Mesodermal cell (in vitro differentiated cells): ENCODE measurements around the gene MSH3.

Experiments
- H3K27ac ChIP-seq: 2 replicates; pipeline ENCODE4 v1.7.0; 2013; ENCODE audit warnings: mild to moderate bottlenecking, low read depth, low read length, moderate library complexity; ENCODE audit not compliant: severe bottlenecking
- H3K36me3 ChIP-seq: 2 replicates; pipeline ENCODE4 v1.7.1; 2013; ENCODE audit warnings: mild to moderate bottlenecking, low read length, moderate library complexity; ENCODE audit not compliant: control insufficient read depth, insufficient read depth
- H3K4me1 ChIP-seq: one replicate; pipeline ENCODE4 v1.7.1; 2013; ENCODE audit warnings: mild to moderate bottlenecking, low read length; ENCODE audit not compliant: insufficient read depth, control insufficient read depth, poor library complexity, severe bottlenecking
- H3K4me3 ChIP-seq: 2 replicates; pipeline ENCODE4 v1.7.0; 2013; ENCODE audit warnings: low read length, control low read depth, mild to moderate bottlenecking; ENCODE audit not compliant: insufficient read depth, poor library complexity, severe bottlenecking; ENCODE audit errors: extremely low read depth
- H3K9me3 ChIP-seq: 2 replicates; pipeline ENCODE4 v1.7.1; 2013; ENCODE audit warnings: mild to moderate bottlenecking, low read length, moderate library complexity; ENCODE audit not compliant: control insufficient read depth
- WGBS, 2 experiments: methylation state at CpG; one replicate each; pipeline ENCODE4 v1.1.5; 2013; ENCODE audit warnings: missing lambda C conversion rate in 2 of 2; ENCODE audit not compliant: insufficient coverage in 2 of 2; 5-methylcytosine and 5-hydroxymethylcytosine counted together

MSH3 gene

DNA sequence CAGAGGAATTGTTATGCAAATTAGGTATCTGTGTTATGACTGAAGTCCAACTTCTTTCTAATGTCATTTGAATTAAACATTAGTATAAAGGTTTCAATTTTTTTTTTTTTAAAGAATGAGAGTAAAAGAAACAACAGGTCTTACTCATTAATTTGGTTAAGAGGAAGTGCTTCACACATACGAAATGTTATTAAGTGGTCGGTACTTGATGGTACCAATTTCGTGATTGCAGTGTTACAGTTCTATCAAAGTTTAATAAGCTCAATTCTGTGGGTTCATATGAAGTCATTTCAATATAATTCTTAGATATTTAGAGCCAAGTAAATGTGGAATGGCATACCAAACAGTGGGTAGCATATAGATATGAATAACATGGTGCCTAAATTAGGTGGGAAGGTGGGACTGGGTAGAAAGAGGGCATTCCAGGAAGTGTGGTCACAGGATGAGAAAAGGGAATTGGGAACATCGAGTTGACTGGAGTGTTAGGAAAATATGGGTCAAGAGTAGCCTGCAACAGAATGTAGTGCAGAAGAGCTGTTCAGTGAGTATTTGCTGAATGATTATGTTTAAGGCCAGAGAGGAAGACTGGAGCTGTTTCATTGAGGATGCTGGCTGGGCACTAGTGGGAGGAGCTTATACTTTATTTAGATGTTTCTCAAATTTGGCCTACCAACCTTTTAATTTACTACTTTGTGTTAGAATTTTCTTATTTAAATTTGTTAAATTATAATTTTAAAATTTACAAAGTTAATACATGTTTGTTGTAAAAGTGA is 34.4 kb downstream of the MSH3 start:
- Histone ChIP-seq H3K36me3 (peaks cover 8% of the 10 kb centered on the region), H3K9me3 (no peaks in the 10 kb centered on the region), H3K4me3 (no peak overlapping the region), H3K27ac (no peak overlapping the region), H3K4me1 (no peaks in the 10 kb centered on the region)
- 95 to 98% methylated on average over 3 to 4 of the region's 4 CpGs for WGBS, 2 experiments

DNA sequence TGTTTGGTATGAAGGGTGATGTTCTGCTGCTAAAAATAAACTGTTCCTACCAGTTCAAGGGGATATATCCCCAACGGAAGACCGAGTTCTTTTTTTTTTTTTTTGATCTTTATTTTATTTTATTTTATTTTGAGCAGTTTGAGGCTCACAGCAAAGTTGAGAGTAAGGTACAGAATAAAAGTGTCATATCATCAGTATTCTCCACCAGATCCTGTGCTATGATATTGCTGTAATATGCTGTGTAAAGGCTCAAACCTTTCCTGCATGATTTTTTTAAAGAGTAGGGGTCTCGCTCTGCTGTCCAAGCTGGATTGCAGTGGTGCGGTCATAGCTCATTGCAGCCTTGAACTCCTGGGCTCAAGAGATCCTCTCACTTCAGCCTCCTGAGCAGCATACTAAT is 35.2 kb downstream of the MSH3 start:
- Histone ChIP-seq H3K36me3 (peaks cover 5% of the 10 kb centered on the region), H3K9me3 (no peaks in the 10 kb centered on the region), H3K4me1 (no peaks in the 10 kb centered on the region), H3K4me3 (no peak overlapping the region), H3K27ac (no peak overlapping the region)
- WGBS, 2 experiments: 70% methylated on average over 2 of the region's 4 CpGs; no CpG with 5 or more reads in 1 of the 2 experiments

DNA sequence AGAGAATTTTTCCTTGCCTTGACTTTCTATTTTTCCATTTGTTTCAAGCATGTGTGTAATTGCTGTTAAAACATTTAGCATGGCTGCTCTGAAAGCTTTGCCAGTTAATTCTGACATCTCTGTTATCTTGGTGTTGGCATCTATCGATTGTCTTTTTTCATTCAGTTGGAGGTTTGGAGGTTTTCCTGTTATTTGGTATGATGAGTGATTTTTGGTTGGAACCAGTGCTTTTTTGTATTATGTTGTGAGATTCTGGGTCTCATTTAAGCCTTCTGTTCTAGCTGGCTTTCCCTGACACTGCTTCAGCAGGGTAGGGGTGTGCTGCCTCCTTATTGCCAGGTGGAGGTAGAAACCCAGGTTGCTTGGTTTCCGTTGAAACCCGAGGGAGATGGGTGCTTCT is 41.2 kb downstream of the MSH3 start:
- no peaks in the 10 kb centered on the region for H3K9me3 ChIP-seq
- H3K27ac ChIP-seq: no peak overlapping the region
- WGBS, 2 experiments: 83 to 100% methylated on average over 1 to 3 of the region's 3 CpGs
- no peaks in the 10 kb centered on the region for H3K36me3 ChIP-seq
- no peaks in the 10 kb centered on the region for H3K4me1 ChIP-seq
- no peak overlapping the region for H3K4me3 ChIP-seq

DNA sequence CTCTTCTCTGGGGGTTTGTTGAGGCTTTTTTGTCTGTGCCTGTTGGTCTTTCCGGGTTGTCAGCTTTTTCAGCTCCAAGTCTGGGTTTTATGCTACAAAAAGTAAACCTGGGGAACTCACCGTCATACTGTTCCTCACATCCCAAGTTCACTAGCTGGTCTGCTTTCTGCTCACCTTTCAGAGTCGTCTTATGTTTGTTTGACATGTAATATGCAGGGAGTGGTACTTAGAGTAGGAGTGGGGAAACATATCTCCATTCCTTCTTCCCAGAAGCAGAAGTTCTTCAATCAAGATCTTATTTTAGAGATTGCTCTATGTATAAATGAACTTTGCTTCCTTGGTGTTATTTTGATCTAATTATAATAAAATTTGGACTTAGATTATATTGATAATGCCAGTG is 42.0 kb downstream of the MSH3 start:
- WGBS, 2 experiments: 100% methylated on average over 1 of the region's 3 CpGs; no CpG with 5 or more reads in 1 of the 2 experiments

DNA sequence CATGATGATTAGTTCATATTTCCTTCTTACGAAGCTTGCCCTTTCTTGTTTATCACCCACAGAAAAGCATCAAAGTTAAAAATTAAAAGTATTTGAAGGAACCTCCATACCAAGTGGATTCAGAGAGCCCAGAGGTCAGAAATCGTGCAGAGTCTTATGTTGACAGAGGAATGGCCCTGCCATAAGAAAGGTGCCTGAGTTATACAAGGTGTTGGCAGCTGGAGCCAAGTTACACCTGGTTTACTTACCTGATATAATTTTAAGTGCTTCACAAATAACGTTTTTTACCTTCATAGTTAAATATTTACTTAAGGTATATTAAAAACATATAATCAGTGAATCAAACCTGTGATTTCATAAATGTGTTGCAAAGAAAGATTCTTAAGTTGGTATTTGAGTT is 42.6 kb downstream of the MSH3 start:
- no peak overlapping the region for H3K4me3 ChIP-seq
- peaks cover 1% of the 10 kb centered on the region for H3K36me3 ChIP-seq
- WGBS, 2 experiments: 100% methylated on average over 1 of the region's 3 CpGs; no CpG with 5 or more reads in 1 of the 2 experiments
- H3K4me1 ChIP-seq: no peaks in the 10 kb centered on the region
- no peak overlapping the region for H3K27ac ChIP-seq
- H3K9me3 ChIP-seq: no peaks in the 10 kb centered on the region

More for the DNA sequence above, 42.0 kb downstream of the MSH3 start:
- Histone ChIP-seq H3K27ac (no peak overlapping the region), H3K4me1 (no peaks in the 10 kb centered on the region), H3K36me3 (no peaks in the 10 kb centered on the region), H3K9me3 (no peaks in the 10 kb centered on the region), H3K4me3 (no peak overlapping the region)

DNA sequence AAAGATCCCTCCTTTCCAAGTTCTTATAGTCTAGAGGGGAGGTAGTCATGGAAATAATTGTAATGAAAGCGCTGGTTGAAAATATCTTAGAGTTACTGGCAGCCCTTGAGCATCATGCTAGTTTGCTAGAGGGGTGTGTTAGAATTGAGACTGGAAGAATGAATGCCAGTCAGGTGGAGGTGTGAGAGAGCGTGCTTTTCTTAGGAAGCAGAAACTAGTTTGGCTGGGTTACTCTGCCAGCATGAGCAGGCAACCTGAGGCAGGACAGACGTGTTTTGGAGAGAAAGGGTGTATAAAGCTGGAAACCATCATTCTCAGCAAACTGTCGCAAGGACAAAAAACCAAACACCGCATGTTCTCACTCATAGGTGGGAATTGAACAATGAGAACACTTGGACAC is 43.9 kb downstream of the MSH3 start:
- Histone ChIP-seq H3K4me3 (no peak overlapping the region), H3K4me1 (no peaks in the 10 kb centered on the region), H3K36me3 (peaks cover 7% of the 10 kb centered on the region), H3K9me3 (no peaks in the 10 kb centered on the region), H3K27ac (no peak overlapping the region)
- 67 to 100% methylated on average over 3 of the region's 5 CpGs for WGBS, 2 experiments

DNA sequence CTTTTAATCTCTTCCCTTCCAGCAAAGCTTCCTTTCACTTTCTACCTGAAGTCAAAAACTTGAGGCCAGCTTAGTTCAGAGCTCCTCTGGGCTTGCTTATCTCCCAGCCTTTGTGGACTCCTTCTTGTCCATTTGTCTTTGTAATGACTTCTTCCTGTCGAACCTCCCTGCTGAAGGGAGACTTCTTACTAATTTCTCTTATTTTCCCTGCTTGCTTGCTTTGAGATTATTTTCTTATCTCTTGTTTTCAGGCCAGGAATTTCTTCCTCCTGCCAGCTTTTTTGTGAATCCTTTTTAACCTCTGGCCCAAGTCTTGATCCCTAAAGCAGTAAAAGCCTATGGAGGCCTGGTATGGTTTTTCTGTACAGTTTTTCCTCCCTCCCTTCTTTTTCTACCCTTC is 47.1 kb downstream of the MSH3 start:
- Histone ChIP-seq H3K4me3 (no peak overlapping the region), H3K9me3 (no peaks in the 10 kb centered on the region), H3K27ac (peak overlapping the region; percentile 45), H3K4me1 (no peaks in the 10 kb centered on the region), H3K36me3 (peaks cover 13% of the 10 kb centered on the region)
- WGBS, 2 experiments: 56% methylated on average over 1 of the region's 1 CpG; no CpG with 5 or more reads in 1 of the 2 experiments

DNA sequence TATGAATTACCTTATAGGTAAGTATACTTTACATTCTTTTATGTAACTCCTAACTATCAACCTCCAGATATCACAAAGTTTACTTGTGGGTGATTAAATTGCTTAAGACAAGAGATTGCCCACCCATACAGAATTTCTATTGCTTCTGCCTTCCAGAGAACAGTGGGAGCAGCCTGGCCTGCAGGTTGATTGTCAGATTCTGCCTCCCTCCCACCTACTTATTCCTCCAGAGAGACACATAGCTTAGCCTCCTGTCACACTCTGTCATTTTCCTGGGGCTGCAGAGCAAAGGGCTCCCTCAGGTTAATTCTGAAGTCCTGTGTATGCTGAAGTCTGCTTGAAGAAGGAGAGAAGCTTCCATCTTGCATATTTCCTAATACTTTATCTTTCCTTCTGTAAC is 48.8 kb downstream of the MSH3 start:
- H3K27ac ChIP-seq: no peak overlapping the region
- H3K4me3 ChIP-seq: no peak overlapping the region
- no peaks in the 10 kb centered on the region for H3K9me3 ChIP-seq
- no peaks in the 10 kb centered on the region for H3K4me1 ChIP-seq
- peaks cover 13% of the 10 kb centered on the region for H3K36me3 ChIP-seq

DNA sequence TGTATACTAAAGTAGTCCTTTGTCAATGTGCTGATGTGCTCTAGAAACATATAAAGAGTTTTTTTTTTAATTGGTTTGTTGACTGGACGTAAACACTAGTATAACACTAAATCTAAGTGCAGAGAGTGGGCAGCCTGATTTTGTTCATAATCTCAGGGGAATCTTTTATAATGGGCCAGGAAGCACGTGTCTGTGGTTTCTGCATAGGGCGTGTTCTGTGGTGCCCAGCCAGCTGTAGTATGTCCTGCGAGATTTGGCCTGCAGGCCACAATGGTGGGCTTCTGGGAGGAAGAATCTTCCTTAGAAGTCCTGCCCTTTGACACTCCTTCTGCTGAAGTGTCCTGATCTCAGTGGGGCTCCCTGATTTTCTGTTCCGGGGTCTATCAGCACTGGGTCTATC is 49.3 kb downstream of the MSH3 start:
- no peak overlapping the region for H3K27ac ChIP-seq
- WGBS, 2 experiments: 81 to 85% methylated on average over 2 to 4 of the region's 5 CpGs
- no peaks in the 10 kb centered on the region for H3K9me3 ChIP-seq
- no peak overlapping the region for H3K4me3 ChIP-seq
- peaks cover 13% of the 10 kb centered on the region for H3K36me3 ChIP-seq
- no peaks in the 10 kb centered on the region for H3K4me1 ChIP-seq

DNA sequence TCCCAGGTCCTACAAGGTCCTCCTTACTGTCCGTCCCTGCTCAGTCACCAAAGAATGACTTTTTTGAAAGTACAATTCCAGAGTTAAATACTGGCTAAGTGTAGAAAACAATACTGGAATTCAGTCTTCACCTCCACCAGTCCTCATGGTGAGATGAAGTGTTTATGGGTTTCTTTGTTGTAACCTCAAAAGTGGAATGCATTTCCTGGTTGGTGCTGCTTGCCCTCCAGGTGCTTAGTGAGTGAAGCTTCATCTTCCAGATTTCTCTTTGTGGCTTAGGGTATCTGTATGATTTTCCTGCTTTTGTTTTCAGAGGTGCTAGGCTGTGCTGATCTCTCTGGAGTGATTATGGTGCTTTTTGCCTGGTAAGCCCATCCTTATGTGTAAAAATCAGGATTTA is 49.8 kb downstream of the MSH3 start:
- Histone ChIP-seq H3K9me3 (no peaks in the 10 kb centered on the region), H3K4me3 (no peak overlapping the region), H3K36me3 (peaks cover 14% of the 10 kb centered on the region), H3K4me1 (no peaks in the 10 kb centered on the region), H3K27ac (no peak overlapping the region)
- 100% methylated on average over 1 of the region's 1 CpG; no CpG with 5 or more reads in 1 of the 2 experiments for WGBS, 2 experiments

DNA sequence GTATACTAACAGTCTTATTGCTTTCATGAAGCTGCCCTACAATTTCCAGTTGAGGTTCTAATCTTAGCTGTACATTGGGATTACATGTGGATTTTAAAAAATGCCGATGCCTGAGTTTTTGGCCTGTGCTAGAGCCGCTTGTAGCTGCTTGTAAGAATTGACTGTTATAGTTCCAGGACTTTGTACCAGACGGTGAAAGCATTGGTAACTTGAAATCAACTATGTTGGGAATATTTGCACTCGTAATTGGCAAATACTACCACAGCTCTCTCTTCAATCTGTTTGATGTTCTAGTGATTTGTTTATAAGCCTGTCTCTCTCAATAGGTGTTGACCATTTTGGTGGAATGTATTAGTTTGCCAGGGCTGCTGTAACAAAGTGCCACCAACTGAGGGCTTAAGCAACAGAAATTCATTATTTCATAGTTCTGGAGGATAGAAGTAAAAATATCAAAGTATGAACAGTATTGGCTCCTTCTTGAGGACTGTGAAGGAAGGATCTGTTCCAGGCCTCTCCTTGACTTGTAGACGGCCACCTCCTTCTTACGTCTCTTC is 50.8 kb downstream of the MSH3 start:
- 72 to 93% methylated on average over 4 to 5 of the region's 6 CpGs for WGBS, 2 experiments
- peaks cover 18% of the 10 kb centered on the region for H3K36me3 ChIP-seq
- no peaks in the 10 kb centered on the region for H3K4me1 ChIP-seq
- no peaks in the 10 kb centered on the region for H3K9me3 ChIP-seq
- no peak overlapping the region for H3K4me3 ChIP-seq
- H3K27ac ChIP-seq: no peak overlapping the region
